ENCODE results near the gene TMPRSS15. TPM values are rescaled to one million over a fixed set of nuclear protein-coding genes. Genes with fewer than 3 reads are reported as not detected.

Gene TMPRSS15
- total RNA-seq, 1 donor from 2014 or later, result not detected

DNA sequence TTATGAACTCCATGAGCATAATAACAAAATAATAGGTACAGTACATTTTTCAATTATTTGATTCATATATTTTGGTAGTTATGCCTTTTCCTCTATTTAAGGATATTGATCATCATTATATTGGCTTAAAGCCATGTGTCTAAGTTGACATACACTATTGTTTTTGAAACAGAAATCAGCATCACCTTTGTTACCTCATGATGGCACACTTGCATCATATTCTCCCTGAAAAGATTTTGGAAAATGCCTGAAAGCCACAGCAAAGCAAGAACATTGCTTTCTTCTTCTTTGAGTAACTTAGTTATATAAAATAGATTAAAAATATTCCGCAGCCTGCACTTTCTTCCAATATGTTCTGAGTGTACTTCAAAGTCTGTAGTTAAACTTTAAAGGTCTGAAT, 33.3 kb downstream of the TMPRSS15 start:
- H3K4me3 Mint-ChIP-seq (ENCODE audit: unreplicated experiment), result no peak overlapping the region

DNA sequence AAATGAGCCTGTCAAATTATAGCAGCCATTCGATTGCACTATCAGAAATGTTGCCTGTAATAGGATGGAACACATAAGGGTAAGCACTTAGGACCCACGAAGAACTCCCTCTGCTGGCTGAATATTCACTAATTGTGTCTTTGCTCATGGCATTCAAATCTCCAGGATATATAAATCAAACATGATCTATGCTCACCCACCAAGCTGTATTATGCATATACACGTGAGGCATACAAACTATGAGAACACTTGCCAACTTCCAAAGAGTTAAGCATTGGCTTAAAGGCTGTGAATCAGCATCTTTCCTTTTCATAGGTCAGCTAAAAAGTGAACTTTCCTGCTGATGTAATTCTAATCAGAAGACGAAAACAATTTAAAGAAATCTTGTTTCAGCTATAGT, 34.5 kb downstream of the TMPRSS15 start:
- TF ChIP-seq CTCF (IDR thresholded peaks at IDR 0.05), result peak; percentile 75
- DNase-seq (ENCODE audit: low spot score), result no peak
- Mint-ChIP-seq H3K9me3 (ENCODE audit: low read depth) (no peaks in the 10 kb centered on the region), H3K36me3 (ENCODE audit: low read depth) (no peaks in the 10 kb centered on the region), H3K27ac (ENCODE audit: unreplicated experiment) (no peak overlapping the region), H3K4me1 (ENCODE audit: low read depth) (no peaks in the 10 kb centered on the region), H3K4me3 (ENCODE audit: unreplicated experiment) (no peak overlapping the region), H3K27me3 (ENCODE audit: low read depth) (no peaks in the 10 kb centered on the region)

More for the DNA sequence above, 33.3 kb downstream of the TMPRSS15 start:
- H3K9me3 Mint-ChIP-seq (ENCODE audit: low read depth), result no peaks in the 10 kb centered on the region
- no peaks in the 10 kb centered on the region for H3K27me3 Mint-ChIP-seq (ENCODE audit: low read depth)
- DNase-seq (ENCODE audit: low spot score), result no peak
- no peaks in the 10 kb centered on the region for H3K4me1 Mint-ChIP-seq (ENCODE audit: low read depth)
- no peaks in the 10 kb centered on the region for H3K36me3 Mint-ChIP-seq (ENCODE audit: low read depth)
- peak; percentile 54 for TF ChIP-seq CTCF (IDR thresholded peaks at IDR 0.05)
- no peak overlapping the region for H3K27ac Mint-ChIP-seq (ENCODE audit: unreplicated experiment)

DNA sequence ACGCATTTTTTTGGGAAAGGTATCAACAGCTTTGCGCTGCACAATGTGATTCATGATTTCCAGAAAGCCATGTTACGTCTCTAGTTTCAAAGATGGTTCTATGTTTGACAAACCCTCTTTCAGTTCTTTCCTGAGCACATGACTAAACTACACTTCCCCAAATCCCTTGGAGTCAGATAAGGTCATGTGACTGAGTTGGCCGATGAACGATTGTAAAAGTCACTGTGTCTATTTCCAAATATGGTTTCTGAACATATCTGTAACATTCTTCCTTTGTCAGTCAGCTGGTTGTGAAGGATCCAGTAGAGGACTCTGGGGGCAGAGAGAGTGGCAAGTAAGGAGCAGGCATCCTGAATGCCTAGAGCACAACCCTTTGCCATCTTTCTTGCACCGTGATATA, 35.4 kb downstream of the TMPRSS15 start:
- Mint-ChIP-seq H3K36me3 (ENCODE audit: low read depth) (no peaks in the 10 kb centered on the region), H3K27ac (ENCODE audit: unreplicated experiment) (no peak overlapping the region), H3K27me3 (ENCODE audit: low read depth) (no peaks in the 10 kb centered on the region), H3K9me3 (ENCODE audit: low read depth) (no peaks in the 10 kb centered on the region), H3K4me3 (ENCODE audit: unreplicated experiment) (no peak overlapping the region), H3K4me1 (ENCODE audit: low read depth) (no peaks in the 10 kb centered on the region)
- no peak for DNase-seq (ENCODE audit: low spot score)
- no peak for TF ChIP-seq CTCF (IDR thresholded peaks at IDR 0.05)

GRCh38 chr21:18356801-18357200, 46.8 kb downstream of the TMPRSS15 start:
- H3K4me3 Mint-ChIP-seq (ENCODE audit: unreplicated experiment), result no peak overlapping the region
- no peak overlapping the region for H3K27ac Mint-ChIP-seq (ENCODE audit: unreplicated experiment)
- TF ChIP-seq CTCF (IDR thresholded peaks at IDR 0.05), result no peak
- H3K36me3 Mint-ChIP-seq (ENCODE audit: low read depth), result no peaks in the 10 kb centered on the region
- no peaks in the 10 kb centered on the region for H3K4me1 Mint-ChIP-seq (ENCODE audit: low read depth)
- DNase-seq (ENCODE audit: low spot score), result no peak
- peaks cover 4% of the 10 kb centered on the region for H3K27me3 Mint-ChIP-seq (ENCODE audit: low read depth)
- H3K9me3 Mint-ChIP-seq (ENCODE audit: low read depth), result peaks cover 7% of the 10 kb centered on the region

DNA sequence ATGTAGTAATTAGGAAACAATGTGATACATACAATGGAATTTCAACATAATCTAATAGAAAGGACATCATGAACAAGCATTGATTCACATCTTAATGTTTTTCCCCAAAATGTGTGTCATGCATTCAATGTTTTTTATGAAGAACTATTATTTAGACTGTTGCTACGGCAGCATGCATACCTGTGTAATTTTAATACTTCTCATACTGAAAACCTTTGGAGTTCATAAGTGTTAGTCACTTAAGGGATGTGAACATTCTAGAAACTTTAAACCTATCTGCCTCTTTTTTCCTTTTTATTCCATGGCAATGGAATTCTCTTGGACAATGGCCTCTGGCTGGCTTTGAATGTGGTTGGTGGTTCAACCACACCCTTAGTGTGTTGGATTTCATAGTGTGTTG, 48.6 kb downstream of the TMPRSS15 start:
- TF ChIP-seq CTCF (IDR thresholded peaks at IDR 0.05), result no peak
- peaks cover 3% of the 10 kb centered on the region for H3K27me3 Mint-ChIP-seq (ENCODE audit: low read depth)
- H3K9me3 Mint-ChIP-seq (ENCODE audit: low read depth), result peaks cover under 1% of the 10 kb centered on the region
- no peak overlapping the region for H3K27ac Mint-ChIP-seq (ENCODE audit: unreplicated experiment)
- H3K36me3 Mint-ChIP-seq (ENCODE audit: low read depth), result no peaks in the 10 kb centered on the region
- no peak for DNase-seq (ENCODE audit: low spot score)
- no peak overlapping the region for H3K4me3 Mint-ChIP-seq (ENCODE audit: unreplicated experiment)
- peaks cover 6% of the 10 kb centered on the region for H3K4me1 Mint-ChIP-seq (ENCODE audit: low read depth)
